Measurements from ENCODE around the gene OR14C36.
"Not testable (repeated sequence)": the region's sequence is repeated elsewhere in the genome, so short reads cannot be mapped to it uniquely, and the experiment has no call there.

OR14C36 gene

DNA sequence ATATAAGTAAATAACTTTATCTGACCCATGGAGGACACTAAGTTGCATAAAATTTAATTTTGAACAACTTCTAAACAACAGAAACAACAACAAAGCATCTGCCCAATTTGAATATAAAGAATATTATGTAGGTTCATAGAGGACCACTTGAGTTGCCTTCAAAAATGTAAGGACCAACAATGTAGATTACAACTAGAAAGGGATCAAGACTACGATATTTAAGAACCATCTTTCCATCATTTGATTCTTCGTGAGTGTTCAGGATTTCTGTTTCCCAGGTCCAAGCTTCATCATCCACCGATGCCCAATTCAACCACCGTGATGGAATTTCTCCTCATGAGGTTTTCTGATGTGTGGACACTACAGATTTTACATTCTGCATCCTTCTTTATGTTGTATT is at the start of gene OR14C36:
OR14C36 (plus strand) TSS at position 301 of the 400 bp plus-strand sequence; CDS start at position 301, 0 bp downstream.
- DNase-seq, result no peak

DNA sequence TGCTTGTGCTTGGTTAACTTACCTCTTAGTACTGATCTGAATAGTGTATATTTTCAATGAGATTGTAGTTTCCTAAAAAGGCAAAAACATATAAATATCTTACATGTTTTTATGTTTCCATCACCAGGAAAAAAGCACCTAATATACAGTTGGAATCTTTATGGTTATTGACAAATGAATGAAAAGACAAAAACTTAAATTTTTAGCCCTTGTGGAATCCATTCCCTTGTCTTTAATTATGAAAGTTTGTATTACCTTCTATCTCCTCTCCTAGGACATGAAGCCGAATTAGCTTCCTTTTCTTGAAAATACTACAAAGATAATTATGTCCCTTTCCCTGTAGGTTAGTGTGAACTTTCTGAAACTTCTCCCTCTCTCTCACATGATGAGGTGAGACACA is 45.3 kb upstream of the OR14C36 start, which contains the start of gene OR2T12:
OR2T12 (minus strand) TSS at position 101 of the 400 bp plus-strand sequence. CDS start 7,846 bp downstream, outside the sequence.
- no peak for DNase-seq

GRCh38 chr1:248305672-248306071 is 42.9 kb upstream of the OR14C36 start:
- not testable (repeated sequence) for DNase-seq

DNA sequence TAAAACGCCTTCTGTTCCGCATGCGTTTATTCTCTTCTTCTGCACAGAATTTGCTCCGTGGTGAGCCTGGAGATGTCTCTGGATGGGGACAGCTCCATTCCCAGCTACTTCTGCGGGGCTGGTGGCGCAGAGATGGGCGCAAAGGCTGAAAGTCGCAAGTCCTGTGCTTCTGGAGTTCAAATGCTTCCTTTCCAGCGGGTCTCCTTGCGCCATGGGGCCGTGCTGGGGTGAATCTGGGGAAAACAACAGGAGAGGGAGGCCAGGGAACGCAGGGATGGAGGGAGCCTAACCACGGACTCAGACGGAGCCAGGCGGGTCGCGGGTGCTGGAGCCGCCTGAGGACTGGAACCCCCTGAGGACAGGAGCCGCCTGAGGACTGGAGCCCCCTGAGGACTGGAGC is 42.5 kb upstream of the OR14C36 start:
- no peak for DNase-seq

DNA sequence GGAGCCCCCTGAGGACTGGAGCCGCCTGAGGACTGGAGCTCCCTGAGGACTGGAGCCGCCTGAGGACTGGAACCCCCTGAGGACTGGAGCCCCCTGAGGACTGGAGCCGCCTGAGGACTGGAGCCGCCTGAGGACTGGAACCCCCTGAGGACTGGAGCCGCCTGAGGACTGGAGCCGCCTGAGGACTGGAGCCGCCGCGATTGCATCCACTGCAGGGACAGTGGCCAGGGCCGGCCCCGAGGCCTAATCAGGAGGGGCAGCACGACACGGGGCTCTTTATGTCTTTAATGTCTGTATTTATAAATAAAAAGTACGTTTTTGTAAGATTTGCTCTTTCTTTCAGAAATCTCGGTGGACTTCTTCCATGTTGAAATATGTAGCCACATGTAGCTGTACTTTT is 41.8 kb upstream of the OR14C36 start:
- not testable (repeated sequence) for DNase-seq

DNA sequence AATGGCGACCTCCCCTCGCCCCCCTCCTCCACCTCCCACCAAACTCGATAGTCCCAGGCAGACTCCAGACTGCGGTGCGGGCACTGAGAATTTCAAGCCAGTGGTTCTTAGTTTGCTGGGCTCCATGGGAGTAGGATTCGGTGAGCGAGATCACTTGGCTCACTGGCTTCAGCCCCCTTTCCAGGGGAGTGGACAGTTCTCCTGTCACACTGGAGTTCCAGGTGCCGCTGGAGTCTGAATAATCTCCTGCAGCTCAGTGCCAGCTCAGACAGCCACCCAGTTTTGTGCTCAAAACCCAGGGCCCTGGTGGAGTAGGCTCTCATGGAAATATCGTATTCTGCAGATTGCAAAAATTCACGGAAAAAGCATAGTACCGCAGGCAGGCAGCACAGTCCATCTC is 31.8 kb upstream of the OR14C36 start:
- no peak for DNase-seq

GRCh38 chr1:248324468-248324867 is 24.1 kb upstream of the OR14C36 start, which contains the start of gene OR2M7:
OR2M7 (minus strand) TSS chr1:248324568; CDS start chr1:248324568, 0 bp downstream.
- no peak for DNase-seq

DNA sequence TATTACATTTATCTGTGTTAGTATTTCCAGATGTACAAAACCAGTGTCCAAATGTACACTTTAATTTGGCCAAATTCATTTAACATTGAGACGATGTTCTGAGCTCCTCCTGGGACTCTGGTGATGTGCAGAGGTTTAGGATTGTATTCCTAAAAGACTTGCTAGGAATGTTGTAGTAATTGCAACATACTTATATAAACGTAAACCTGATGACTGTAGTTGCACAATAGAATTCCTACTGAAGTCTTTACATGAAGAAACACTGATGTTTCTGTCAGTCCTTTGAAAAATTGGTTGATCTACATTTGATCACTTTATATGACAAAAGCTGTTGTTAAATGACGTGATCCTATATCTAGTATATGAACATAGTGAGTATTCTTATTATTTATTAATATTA is 5.1 kb upstream of the OR14C36 start:
- DNase-seq, result no peak

DNA sequence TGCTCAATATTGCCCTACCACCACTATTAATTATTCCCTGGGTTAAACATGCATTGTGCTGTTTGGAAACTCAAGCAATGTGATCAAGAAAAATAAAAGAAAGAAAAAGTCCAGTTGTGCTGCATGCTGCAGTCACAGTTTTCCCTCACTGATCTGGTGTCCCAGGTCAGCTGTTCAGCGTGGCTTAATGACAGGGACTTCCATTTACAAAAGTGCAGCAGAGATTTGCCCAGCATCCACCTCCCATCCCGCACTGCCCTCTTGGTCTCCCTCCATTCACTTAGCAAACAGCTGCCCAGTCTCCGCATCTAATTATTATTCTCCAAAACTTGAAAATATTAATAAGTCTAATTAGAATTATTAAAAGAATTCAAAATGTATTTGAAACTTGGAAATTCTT is 10.8 kb downstream of the OR14C36 start:
- DNase-seq, result no peak

DNA sequence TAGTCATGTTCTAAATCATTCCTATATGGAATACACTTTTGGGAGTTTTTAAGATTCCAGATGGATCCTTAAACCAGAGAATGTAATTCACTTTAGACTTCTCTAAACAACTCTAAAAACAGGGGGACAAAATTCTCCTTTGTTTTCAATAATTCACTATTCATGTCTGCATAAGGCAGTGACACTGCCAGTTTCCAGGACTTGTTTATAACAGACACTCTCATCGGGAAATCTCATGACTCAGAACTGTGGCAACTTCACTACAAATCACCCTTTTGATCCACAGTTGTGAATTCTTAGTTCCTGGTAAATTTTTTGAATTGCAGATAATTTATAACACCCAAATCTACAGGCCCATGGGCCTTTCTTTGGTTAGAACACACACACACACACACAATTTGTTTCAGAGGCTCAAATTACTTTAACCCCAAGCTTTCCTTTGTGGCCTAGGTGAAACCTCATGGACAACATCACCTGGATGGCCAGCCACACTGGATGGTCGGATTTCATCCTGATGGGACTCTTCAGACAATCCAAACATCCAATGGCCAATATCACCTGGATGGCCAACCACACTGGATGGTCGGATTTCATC is 12.6 kb downstream of the OR14C36 start, which contains the start of gene OR2T4:
OR2T4 (plus strand) TSS at position 545 of the 595 bp plus-strand sequence; CDS start at position 545, 0 bp downstream.
- DNase-seq, result no peak

DNA sequence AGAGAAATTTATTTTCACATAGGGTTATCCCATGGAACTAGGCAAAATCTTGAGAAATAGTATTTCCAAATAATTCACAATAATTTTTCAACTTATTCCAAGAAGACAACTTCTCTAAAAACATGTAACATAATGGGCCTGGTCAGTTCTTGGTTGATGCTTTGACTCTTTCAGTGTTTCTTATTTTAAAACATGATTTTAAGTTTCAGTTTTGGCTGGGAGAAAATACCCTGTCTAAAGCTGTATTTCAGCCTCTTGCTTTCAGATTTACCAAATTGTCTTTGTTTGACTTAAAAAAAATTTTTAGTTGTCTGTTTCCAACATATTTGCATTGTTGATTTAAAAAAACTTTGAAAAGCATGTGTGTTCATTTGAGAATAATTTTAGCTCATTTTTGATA is 18.0 kb downstream of the OR14C36 start:
- DNase-seq, result no peak

DNA sequence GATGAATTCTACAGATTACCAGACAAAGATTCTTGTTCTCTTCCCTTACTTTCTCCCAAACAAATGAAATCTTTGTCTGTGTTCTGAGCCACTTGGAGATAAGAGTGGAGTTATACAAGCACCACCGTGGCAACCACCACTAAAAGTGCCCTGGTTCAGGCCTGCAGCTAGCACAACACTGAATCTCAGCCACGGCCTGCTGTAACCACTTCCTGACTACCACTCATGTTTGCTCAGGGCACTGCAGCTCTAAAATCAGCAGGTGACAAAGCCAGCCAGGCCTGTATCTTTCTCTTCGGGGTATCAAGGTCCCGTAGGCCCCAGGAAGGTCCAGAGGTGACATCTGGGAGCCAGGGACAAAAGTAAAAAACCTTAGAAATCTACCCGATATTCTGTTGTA is 23.8 kb downstream of the OR14C36 start:
- no peak for DNase-seq

DNA sequence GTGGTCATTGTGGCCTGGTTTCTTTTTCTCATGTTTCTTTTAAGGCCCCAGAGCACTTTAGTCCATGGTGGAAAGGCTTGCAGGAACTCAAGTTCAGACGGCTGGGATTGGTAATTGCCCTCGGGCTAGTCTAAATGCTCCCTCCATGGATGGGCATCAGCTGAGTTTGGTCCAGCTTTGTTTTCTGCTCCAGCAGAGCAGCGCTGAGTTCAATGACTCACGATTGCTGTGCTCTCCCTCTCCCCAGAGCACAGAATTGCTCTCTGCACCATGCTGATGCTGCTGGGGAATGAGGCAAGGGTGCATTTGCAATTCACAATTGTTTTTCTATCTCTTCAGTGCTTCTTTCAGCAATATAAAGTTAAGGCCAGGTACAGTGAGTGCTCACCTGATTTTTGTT is 25.2 kb downstream of the OR14C36 start:
- DNase-seq, result no peak

- no peak for DNase-seq
These were observed 26.9 kb downstream of the OR14C36 start, which contains the start of gene OR2T6 for GRCh38 chr1:248375446-248375845. OR2T6 (plus strand) TSS chr1:248375746; CDS start chr1:248387609, 11,863 bp downstream.

GRCh38 chr1:248376916-248377315 is 28.3 kb downstream of the OR14C36 start:
- DNase-seq, result no peak

GRCh38 chr1:248380854-248381253 is 32.3 kb downstream of the OR14C36 start:
- no peak for DNase-seq

DNA sequence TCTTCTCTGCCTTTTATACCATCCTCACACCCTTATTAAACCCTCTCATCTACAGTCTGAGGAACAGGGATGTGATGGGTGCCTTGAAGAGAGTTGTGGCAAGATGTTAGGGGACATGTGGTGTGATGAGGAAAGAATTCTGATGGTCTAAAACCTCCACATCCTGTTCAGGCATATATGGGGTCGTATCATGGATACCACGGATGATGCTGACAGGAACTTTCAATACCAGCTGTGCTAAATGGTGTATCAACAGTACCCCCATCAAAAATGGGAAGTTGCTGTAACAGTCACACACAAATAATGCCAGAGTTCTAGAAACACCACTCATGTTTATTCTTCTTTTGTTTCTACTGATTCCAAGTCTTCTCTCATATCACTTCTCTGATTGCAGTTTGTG is 39.9 kb downstream of the OR14C36 start:
- DNase-seq, result no peak

- DNase-seq, result no peak
These were observed 44.5 kb downstream of the OR14C36 start for GRCh38 chr1:248393050-248393449.
